Mesothelial cell of epicardium (in vitro differentiated cells): ENCODE data around the gene NQO2. TPM values are rescaled to one million over a fixed set of nuclear protein-coding genes. Genes with fewer than 3 reads are reported as not detected.

Experiments
- DNase-seq, 2 experiments: peaks; one replicate each; pipeline ENCODE4 v3.0.0; 2021; ENCODE audit warnings: low spot score in 2 of 2; ENCODE audit not compliant: unreplicated experiment in 2 of 2
- H3K27ac Mint-ChIP-seq: 2 replicates; pipeline ENCODE4 v1.8.0; 2021; ENCODE audit warnings: mixed read lengths
- H3K27me3 Mint-ChIP-seq: 2 replicates; pipeline ENCODE4 v1.8.0; 2021; ENCODE audit warnings: low read depth, mixed read lengths
- H3K36me3 Mint-ChIP-seq: 2 replicates; pipeline ENCODE4 v1.8.0; 2021; ENCODE audit warnings: mixed read lengths
- H3K4me1 Mint-ChIP-seq: 2 replicates; pipeline ENCODE4 v1.8.0; 2021; ENCODE audit warnings: mixed read lengths
- H3K4me3 Mint-ChIP-seq: 2 replicates; pipeline ENCODE4 v1.8.0; 2021; ENCODE audit warnings: mild to moderate bottlenecking, moderate library complexity, mixed read lengths
- H3K9me3 Mint-ChIP-seq: 2 replicates; pipeline ENCODE4 v1.8.0; 2021; ENCODE audit warnings: mixed read lengths
- CTCF ChIP-seq: fragments of 200-600 bp; sonication (generic); IDR thresholded peaks from one replicate; pipeline ENCODE4 v1.5.0; 2021; ENCODE audit warnings: antibody characterized with exemption; ENCODE audit not compliant: unreplicated experiment
- total RNA-seq: library from RNA; stranded (reverse); gene quantifications from 3 replicates; pipeline ENCODE4 v1.2.1, GENCODE V29; 2021

Gene NQO2
- total RNA-seq, 1 donor from 2014 or later, result 18.7 TPM

GRCh38 chr6:2988426-2989331, 11.0 kb upstream of the NQO2 start:
- Mint-ChIP-seq H3K4me3 (peak overlapping the region; percentile 82), H3K4me1 (peaks cover 49% of the 10 kb centered on the region), H3K36me3 (no peaks in the 10 kb centered on the region), H3K27ac (peak overlapping the region; percentile 99), H3K27me3 (no peaks in the 10 kb centered on the region), H3K9me3 (no peaks in the 10 kb centered on the region)
- DNase-seq, result peak; percentile 66 to 86
- TF ChIP-seq CTCF, result peak; percentile 55

- no peak for TF ChIP-seq CTCF
- peak overlapping the region; percentile 99 for H3K27ac Mint-ChIP-seq
- H3K4me1 Mint-ChIP-seq, result peaks cover 47% of the 10 kb centered on the region
- no peaks in the 10 kb centered on the region for H3K36me3 Mint-ChIP-seq
- peak overlapping the region; percentile 82 for H3K4me3 Mint-ChIP-seq
- no peaks in the 10 kb centered on the region for H3K27me3 Mint-ChIP-seq
- H3K9me3 Mint-ChIP-seq, result no peaks in the 10 kb centered on the region
- peak; percentile 50 to 74 for DNase-seq
Observed at GRCh38 chr6:2989332-2990247, 10.1 kb upstream of the NQO2 start.

- no peak for TF ChIP-seq CTCF
- DNase-seq, result peak in 1 of 2 experiments; percentile 49
Observed at GRCh38 chr6:2990248-2990931, 9.3 kb upstream of the NQO2 start.

GRCh38 chr6:2990932-2991506, 8.7 kb upstream of the NQO2 start:
- H3K36me3 Mint-ChIP-seq, result no peaks in the 10 kb centered on the region
- H3K27ac Mint-ChIP-seq, result peak overlapping the region; percentile 99
- peak overlapping the region; percentile 82 for H3K4me3 Mint-ChIP-seq
- DNase-seq, result no peak
- H3K9me3 Mint-ChIP-seq, result no peaks in the 10 kb centered on the region
- peaks cover 40% of the 10 kb centered on the region for H3K4me1 Mint-ChIP-seq
- no peak for TF ChIP-seq CTCF
- no peaks in the 10 kb centered on the region for H3K27me3 Mint-ChIP-seq

More at GRCh38 chr6:2990248-2990931, 9.3 kb upstream of the NQO2 start:
- Mint-ChIP-seq H3K27ac (peak overlapping the region; percentile 99), H3K9me3 (no peaks in the 10 kb centered on the region), H3K4me3 (peak overlapping the region; percentile 82), H3K36me3 (no peaks in the 10 kb centered on the region), H3K4me1 (peaks cover 44% of the 10 kb centered on the region), H3K27me3 (no peaks in the 10 kb centered on the region)
